ENCODE results near the gene CCDC89.

CCDC89 gene

GRCh38 chr11:85651118-85651517, 34.9 kb downstream of the CCDC89 start:
- DNase-seq: no peak

GRCh38 chr11:85647604-85648299, 38.2 kb downstream of the CCDC89 start, which contains the start of gene TMEM126A:
Gene TMEM126A (plus strand): TSS chr11:85647967. CDS start chr11:85650256, 2,289 bp downstream.
- peak; percentile 76 for DNase-seq

- DNase-seq: no peak
Observed at GRCh38 chr11:85647078-85647477, 38.9 kb downstream of the CCDC89 start.

- no peak for DNase-seq
Observed at GRCh38 chr11:85643191-85643614, 42.8 kb downstream of the CCDC89 start.

GRCh38 chr11:85634747-85635146, 51.2 kb downstream of the CCDC89 start:
- DNase-seq: no peak

Data from NCI-H446 treated with DMSO at 0.1 percent for 48 hours (cell line).